Stimulated activated CD4-positive, alpha-beta T cell treated with anti-CD3 and anti-CD28 coated beads, TNF-alpha, amount 100 ng/mL, for 1 hour (primary cell): ENCODE measurements around the gene SLC30A2.
A peak's percentile ranks its signal among the peaks of the same experiment; 100 is the strongest.

ENCODE experiments used
- DNase-seq, 3 donors: peaks; one replicate each; pipeline ENCODE4 v3.0.0-alpha.2; 2020; ENCODE audit warnings: low read depth in 3 of 3, low spot score in 1 of 3

The SLC30A2 gene

DNA sequence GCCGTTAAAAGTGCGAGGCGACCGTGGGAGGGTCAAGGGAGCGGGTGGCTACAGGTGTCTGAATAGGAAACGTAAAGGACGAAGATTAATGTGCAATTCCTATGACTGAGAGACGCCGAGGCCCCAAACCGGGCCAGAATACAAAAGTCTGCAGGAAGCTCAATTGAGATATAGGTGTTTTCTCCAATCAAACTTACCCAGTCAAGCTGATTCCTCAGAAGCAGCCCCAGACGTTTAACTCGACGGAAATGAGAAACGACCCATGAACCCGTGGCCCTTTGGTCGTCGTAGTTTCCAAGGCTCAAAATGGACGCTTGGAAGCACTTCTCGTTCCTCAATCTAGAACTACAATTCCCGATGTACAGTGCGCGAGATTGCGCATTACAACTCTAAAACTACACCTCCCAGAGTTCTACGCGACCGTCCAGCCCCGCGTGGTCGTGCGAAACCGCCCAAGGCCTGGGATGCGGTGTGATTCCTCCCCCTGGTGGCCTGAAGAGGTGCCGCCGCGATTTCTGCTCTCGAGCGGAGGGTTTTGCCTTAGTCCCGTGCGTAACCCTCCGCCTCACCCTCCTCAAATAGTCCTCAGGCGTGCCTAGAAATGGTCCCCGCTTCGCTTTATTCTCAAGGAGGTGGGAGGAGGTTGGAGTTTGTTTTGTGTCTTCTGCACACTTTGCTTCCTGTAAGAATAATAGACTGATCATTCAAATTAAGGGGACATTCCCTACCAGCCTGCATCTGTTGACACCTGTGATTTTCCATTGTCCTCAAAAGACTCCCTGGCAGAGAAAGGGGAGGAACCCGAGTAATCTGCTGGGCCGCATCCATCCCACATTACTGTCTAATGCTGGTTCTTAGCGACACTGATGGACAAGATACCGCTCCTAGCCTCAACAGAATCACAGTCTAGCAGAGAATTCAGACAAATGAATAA lies 47.8 kb downstream of the SLC30A2 start, which contains the start of gene PAFAH2:
Gene PAFAH2, minus strand, starts transcription at position 236 of the 934 bp plus-strand sequence. CDS start 7,247 bp downstream, outside the sequence.
- peak; percentile 89 to 96 (median 95) for DNase-seq

DNA sequence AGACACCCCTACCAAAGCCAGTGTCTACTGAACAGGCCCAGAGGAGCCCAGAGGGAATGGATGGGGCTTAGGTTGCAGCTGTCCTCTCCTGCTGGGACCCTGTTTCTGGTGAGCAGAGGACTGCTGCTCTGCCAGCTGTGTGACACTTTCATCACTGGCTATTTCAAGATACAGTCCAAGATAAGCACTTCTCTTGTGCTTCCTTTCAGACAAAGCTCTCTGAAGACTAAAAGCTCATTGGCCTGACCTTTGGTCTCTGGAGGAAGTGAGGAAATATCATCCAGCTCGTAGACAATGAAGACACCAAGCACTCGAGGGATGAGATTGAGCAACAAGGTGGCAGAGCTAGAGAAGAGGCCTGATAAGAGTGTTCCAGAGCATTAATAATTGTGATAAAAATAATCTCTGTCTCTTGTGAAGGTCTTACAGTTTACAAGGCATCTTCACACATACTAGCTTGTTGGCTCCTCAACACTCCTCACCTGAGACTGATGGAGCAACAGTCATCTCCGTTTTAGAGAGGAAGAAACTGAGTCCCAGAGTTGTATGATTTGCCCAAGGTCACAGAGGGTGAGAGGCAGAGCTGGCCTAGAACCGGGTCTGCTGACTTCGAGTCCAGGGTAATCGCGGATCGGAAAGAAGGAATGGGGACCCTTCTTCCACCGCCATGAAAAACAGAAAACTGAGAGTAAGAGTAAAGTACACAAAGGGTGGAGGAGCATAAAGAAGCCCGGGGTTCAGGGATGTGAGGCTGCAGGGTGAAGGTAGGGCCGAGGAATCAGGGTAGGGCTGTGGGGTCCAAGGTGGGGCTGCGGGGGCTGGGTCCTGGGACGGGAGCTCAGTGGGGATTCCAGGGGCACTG lies 48.7 kb downstream of the SLC30A2 start:
- no peak for DNase-seq

DNA sequence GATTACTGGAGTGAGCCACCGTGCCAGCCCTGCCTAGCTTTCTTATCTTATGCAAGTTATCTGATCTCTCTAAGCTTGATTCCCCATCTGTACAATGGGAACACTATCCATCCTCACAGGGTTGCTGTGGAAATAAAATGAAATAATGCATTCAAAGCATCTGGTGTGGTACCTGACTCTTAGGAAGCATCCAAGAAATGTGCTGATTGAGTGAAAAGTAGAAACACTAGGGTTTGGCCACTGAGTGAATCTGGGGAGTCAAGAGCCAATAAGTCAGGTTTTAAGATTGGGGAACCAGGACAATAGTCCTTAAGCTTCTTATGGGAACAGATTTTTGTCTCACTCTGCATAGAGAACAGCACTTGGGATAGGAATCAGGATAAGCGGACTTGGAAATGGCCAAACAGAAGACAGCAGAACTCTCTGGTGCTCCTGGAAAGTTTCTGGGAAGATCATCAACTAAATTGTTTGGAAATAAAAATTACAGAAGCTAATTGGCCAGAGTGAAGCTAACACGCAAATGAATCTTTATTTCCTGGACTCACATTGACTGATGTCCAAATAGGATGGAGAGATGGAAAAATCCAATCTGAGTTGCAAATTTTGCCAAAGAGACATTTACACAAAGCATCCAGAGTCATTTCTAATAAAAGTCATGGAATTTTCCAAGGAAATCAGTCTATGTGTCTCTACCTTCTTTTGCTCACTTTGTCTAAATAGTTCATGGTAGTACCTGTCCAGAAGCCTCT lies 51.3 kb downstream of the SLC30A2 start:
- DNase-seq: no peak

DNA sequence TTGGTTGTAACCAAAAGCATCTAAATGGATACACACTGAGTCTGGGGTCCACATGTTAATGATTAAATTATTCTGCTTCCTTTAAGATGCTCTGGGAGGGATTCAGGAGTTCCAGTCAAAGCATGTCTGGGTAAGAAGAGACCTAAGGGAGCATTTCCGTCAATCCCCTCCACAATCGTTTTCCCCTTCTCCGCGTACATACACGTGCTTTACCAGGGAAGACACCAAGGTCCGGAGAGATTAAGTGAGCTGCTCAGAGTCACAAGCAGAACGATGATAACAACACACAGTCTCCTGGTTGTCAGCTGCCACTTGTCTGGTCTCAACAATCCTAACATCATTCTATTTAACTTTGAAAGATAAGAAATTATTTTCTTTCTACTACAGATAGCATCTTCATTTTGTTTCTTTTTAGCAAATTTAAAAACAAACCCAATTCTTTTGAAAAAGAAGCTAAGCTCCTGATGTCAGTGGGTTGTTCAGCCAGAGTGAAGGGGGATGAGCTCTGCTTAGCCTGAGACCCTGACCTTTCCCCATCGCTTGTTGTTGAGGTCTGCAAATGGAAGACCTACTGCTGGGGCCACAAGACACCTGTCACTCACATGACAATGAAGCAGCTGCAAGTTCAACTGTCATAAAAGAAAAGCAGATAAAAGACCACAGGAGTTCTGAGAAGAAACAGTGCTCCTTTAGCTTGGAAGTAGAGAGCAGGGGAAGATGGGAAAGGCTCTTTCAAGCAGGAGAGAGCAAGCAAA lies 52.5 kb downstream of the SLC30A2 start:
- no peak for DNase-seq

DNA sequence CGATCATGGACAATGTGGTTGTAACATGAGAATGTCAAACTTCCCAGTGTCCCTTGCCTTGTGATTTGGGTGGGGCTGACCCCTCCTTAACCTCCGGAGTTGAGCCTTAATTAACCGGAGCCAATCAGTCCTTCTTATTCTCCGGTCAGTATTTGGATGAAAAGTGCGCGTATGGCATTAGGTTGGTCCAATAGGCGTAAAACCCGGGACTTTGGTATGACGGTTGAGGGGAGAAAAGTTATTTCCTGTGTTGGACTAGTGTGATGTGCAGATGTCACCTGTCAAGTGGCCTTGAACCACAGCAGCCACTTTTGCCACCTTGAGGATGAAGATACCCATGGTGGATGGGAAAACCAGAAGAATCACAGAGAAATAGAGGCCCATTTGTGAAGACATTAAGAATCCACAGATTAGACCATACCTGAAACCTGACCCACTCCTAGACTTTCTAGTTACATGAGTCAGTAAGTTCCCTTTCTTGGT lies 53.2 kb downstream of the SLC30A2 start:
- no peak for DNase-seq

DNA sequence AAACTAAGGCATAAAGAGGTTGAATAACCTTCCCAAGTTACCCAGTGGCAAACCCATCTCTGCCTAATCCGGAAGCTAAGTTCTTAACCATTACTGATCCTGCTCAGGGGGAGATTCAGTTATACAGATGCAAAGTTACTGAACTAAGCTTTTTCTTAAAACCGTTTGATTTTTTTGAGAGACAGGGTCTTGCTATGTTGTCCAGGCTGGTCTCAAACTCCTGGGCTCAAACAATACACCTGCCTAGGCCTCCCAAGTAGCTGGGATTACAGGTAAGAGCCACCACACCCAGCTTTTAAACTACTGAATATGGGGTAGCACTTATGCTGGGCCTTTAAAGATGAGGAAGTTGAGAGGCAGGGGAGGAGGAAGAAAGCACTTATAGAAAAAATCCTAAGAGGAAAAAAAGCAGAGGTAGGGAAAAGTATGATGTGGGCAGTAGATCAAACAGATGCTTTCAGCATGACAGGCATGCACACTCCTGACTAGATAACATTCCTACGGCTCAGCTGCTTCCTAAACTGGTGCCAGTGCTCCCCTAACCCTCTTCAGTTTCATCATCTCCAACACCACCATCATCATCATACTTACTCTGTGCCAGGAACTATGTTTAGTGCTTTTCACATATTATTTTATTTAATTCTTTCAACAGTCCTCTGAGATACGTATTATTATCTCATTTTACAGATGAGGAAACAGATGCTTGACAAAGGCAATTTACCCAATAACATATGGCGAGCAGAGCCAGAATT lies 53.8 kb downstream of the SLC30A2 start:
- DNase-seq: no peak

DNA sequence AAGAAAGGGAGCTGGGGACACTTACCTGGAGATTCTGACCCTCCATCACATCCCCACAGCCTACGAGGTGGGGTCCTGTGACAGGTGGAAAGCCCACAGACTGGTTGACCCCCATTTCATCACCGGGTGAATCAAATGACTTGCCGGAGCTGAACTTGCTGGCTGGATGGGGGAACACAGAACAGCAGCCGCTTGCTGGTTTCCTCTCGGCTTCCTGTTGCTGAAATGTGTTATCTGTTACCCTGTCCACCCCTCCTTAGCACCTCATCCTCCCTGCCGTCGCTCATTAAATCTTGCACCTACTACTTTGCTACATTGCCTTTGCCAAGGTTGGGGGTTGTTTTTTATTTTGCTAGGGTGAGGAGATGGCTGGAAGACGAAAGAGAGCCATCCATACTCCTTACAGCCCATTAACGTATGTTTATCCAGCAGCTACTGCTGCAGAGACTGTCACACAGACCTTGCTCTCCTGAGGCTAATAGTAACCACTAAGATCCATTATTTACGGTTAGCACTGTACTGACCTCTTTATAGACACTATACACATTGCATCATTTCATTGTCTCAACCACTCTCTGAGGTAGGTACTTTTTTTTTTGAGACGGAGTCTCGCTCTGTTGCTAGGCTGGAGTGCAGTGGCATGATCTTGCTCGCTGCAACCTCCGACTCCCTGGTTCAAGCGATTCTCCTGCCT lies 55.1 kb downstream of the SLC30A2 start:
- peak in 1 of 3 donors; percentile 14 for DNase-seq

DNA sequence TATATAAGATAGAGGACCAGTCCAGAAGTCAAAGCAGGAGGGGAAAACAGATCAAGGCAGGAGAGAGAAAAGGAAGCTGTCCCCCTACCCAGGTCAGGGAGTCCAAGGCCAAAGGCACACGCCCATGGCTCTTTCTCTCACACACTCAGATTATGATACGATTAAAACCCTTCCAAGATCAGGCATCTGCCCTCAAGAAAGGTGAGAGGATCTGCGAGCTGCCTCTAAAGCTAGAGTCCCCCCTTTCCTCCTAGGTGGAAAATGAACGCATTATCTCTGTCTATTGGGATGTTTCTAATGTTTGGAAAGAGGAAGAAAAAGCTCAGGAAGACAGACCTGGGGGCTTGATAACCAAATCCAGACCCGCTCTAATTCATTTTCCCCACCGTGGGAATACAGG lies 55.7 kb downstream of the SLC30A2 start:
- DNase-seq: no peak

DNA sequence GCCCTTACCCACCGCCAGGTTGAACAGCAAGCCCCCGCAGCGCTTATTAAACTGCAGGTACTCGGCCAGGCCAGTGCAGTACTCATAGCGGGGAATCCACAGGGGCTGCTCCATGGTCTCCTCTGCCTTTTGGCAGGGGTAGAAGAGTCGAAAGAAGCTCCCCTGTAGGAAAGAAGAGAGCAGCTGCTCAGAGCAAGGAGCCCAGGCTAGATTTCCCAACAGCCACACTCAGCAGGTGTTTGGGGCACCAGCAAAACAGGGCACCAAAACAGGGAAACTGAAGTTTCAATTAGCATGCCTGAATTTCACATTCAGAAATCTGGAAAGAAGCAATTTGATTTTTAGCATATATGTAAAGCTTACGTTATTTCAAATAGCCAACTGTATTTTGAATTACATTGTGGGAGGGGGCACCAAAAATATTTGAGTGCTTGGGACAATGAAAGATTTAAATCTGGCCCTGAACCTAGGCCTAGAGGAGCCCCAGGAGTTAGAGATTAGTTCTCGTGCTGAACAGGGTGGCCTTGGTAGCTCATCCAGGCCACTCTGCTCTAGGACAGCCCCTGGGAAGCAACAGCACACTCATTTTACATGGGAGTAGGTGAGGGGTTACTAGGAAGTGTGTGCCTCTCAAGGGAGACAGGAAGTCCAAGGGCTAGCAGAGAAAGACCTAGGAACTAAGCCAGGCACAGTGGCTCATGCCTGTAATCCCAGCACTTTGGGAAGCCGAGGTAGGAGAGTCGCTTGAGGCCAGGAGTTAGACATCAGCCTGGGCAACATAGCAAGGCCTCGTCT lies 56.3 kb downstream of the SLC30A2 start:
- DNase-seq: no peak

DNA sequence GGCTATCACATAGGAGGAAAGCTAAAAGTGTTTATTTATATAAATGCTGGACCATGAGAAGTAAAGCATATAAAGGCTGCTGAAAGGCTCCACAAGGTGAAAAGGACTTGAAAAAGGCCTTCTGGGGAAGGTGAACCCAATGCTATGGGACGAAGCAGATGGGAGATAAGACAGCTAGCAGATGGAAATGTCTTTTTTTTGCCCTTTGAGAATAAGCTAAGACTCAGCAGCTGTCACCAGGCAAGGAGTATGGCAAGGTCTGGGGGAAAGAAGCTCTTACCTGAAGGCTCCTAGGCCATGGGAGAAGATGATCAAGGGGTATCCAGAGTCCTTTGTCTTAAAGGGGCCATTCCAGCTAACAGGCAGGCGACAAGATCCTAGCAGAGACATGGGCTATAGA lies 58.0 kb downstream of the SLC30A2 start:
- no peak for DNase-seq
